Upper lobe of left lung (tissue), 6 donors: ENCODE data around the gene HSD17B11. TPM values are rescaled to one million over a fixed set of nuclear protein-coding genes. Genes with fewer than 3 reads are reported as not detected.
"Not testable (repeated sequence)": the region's sequence is repeated elsewhere in the genome, so short reads cannot be mapped to it uniquely, and the experiment has no call there.

Experiments
- ATAC-seq, 2 donors: fragments of 200-7000 bp; cut with Tn5 transposase; one replicate each; pipeline ENCODE4 v1.9.1; 2022; ENCODE audit warnings: mild to moderate bottlenecking in 2 of 2, moderate library complexity in 2 of 2; ENCODE audit not compliant: low FRiP score in 2 of 2
- DNase-seq, 2 donors: peaks; one replicate each; pipeline ENCODE4 v3.0.0-alpha.2; 2019 to 2020
- H3K27ac ChIP-seq, 4 donors: fragments of 200-600 bp; sonication (generic); one replicate each; pipeline ENCODE4 v1.5.1; 2016 to 2019
- H3K27me3 ChIP-seq, 4 donors: fragments of 200-600 bp; sonication (generic); one replicate each; pipeline ENCODE4 v1.5.1; 2017 to 2019
- H3K36me3 ChIP-seq, 4 donors: fragments of 200-600 bp; sonication (generic); one replicate each; pipeline ENCODE4 v1.5.1; 2016 to 2019
- H3K4me1 ChIP-seq, 4 donors: fragments of 200-600 bp; sonication (generic); one replicate each; pipeline ENCODE4 v1.5.1; 2018 to 2019
- H3K4me3 ChIP-seq, 4 donors: fragments of 200-600 bp; sonication (generic); one replicate each; pipeline ENCODE4 v1.5.1; 2017 to 2019; ENCODE audit warnings: mild to moderate bottlenecking in 2 of 4, moderate library complexity in 1 of 4
- H3K9me3 ChIP-seq, 4 donors: fragments of 200-600 bp; sonication (generic); one replicate each; pipeline ENCODE4 v1.5.1; 2018 to 2019
- CTCF ChIP-seq, 6 experiments: fragments of 450-650 bp in 4 of 6; fragments of 200-600 bp in 2 of 6; sonication (generic) in 2 of 6; IDR thresholded peaks; one replicate each; pipeline ENCODE4 v1.5.1; 2016 to 2019; ENCODE audit warnings: antibody characterized with exemption in 6 of 6
- EP300 ChIP-seq, 4 donors: sonication (generic); formaldehyde crosslinking; IDR thresholded peaks; one replicate each; pipeline ENCODE4 v1.5.1; 2017; ENCODE audit warnings: antibody characterized with exemption in 4 of 4, control low read depth in 2 of 4
- POLR2A ChIP-seq, 4 donors: fragments of 450-650 bp; IDR thresholded peaks; one replicate each; pipeline ENCODE4 v1.5.1; 2016 to 2017; ENCODE audit warnings: antibody characterized with exemption in 4 of 4, mild to moderate bottlenecking in 2 of 4
- POLR2AphosphoS5 ChIP-seq, 2 donors: sonication (generic); formaldehyde crosslinking; IDR thresholded peaks; one replicate each; pipeline ENCODE4 v1.5.1; 2017; ENCODE audit warnings: antibody characterized with exemption in 2 of 2
- whole genome bisulfite sequencing, 2 donors: methylation state at CpG; one replicate each; pipeline ENCODE4 v1.1.5; 2017 to 2018; 5-methylcytosine and 5-hydroxymethylcytosine counted together
- total RNA-seq, 6 donors: library from RNA; depleted of rRNA in 4 of 6; stranded (reverse); fragments of >200 nt in 4 of 6; gene quantifications; one replicate each; pipeline versions ENCODE4 v1.1.0 to v1.2.1, GENCODE V29; 2016 to 2021
- donor health status: DM: no; HTN: no; CAD: no; lungs with moderate emphysema.
- donor health status: DM: no; HTN: yes; CAD: no; lungs with severe emphysema.

Gene HSD17B11
- total RNA-seq, 6 donors from 2014 or later = 24.4 to 166 (median 93.2) TPM

- H3K4me3 ChIP-seq = no peak overlapping the region
- H3K36me3 ChIP-seq = no peaks in the 10 kb centered on the region
- H3K4me1 ChIP-seq = peaks cover 0 to 6% (median 2%) of the 10 kb centered on the region in 4 donors
- ATAC-seq (no peak), DNase-seq (no peak)
- WGBS, 2 donors = 86 to 89% methylated on average over 7 of the region's 7 CpGs
- H3K9me3 ChIP-seq = no peaks in the 10 kb centered on the region
- no peak for TF ChIP-seq EP300 (IDR thresholded peaks at IDR 0.05)
- TF ChIP-seq POLR2AphosphoS5 (IDR thresholded peaks at IDR 0.05) = no peak
- no peak for TF ChIP-seq POLR2A (IDR thresholded peaks at IDR 0.05)
- TF ChIP-seq CTCF (IDR thresholded peaks at IDR 0.05) = no peak
- no peaks in the 10 kb centered on the region for H3K27me3 ChIP-seq
- no peak overlapping the region for H3K27ac ChIP-seq
These were observed 85.4 kb downstream of the HSD17B11 start for GRCh38 chr4:87305562-87305961.

- WGBS, 2 donors = 67 to 73% methylated on average over 10 of the region's 10 CpGs
- peak; percentile 44 to 87 for ATAC-seq
- DNase-seq = no peak
- Histone ChIP-seq H3K4me1 (peaks cover 0 to 6% (median 2%) of the 10 kb centered on the region in 4 donors), H3K27me3 (no peaks in the 10 kb centered on the region), H3K36me3 (no peaks in the 10 kb centered on the region), H3K27ac (peak overlapping the region in 2 of 4 donors; percentile 30 to 44), H3K4me3 (peak overlapping the region in 1 of 4 donors; percentile 10), H3K9me3 (no peaks in the 10 kb centered on the region)
- TF ChIP-seq POLR2A (IDR thresholded peaks at IDR 0.05) (no peak), POLR2AphosphoS5 (IDR thresholded peaks at IDR 0.05) (no peak), CTCF (IDR thresholded peaks at IDR 0.05) (no peak)
These were observed 86.1 kb downstream of the HSD17B11 start for GRCh38 chr4:87304745-87305432.

GRCh38 chr4:87299898-87300297, 91.1 kb downstream of the HSD17B11 start:
- Histone ChIP-seq H3K4me3 (no peak overlapping the region), H3K4me1 (peaks cover 0 to 4% (median 3%) of the 10 kb centered on the region in 4 donors), H3K36me3 (no peaks in the 10 kb centered on the region), H3K27me3 (no peaks in the 10 kb centered on the region), H3K27ac (peak overlapping the region in 2 of 4 donors; percentile 0 to 25), H3K9me3 (no peaks in the 10 kb centered on the region)
- no peak for ATAC-seq
- TF ChIP-seq POLR2A (IDR thresholded peaks at IDR 0.05) (no peak), POLR2AphosphoS5 (IDR thresholded peaks at IDR 0.05) (no peak), CTCF (IDR thresholded peaks at IDR 0.05) (no peak), EP300 (IDR thresholded peaks at IDR 0.05) (no peak)
- 42 to 56% methylated on average over 4 of the region's 4 CpGs for WGBS, 2 donors
- DNase-seq = no peak

GRCh38 chr4:87298362-87298761, 92.6 kb downstream of the HSD17B11 start:
- Histone ChIP-seq H3K9me3 (peaks cover 0 to 7% (median 0%) of the 10 kb centered on the region in 4 donors), H3K4me1 (peaks cover 0 to 4% (median 0%) of the 10 kb centered on the region in 4 donors), H3K27ac (no peak overlapping the region), H3K27me3 (no peaks in the 10 kb centered on the region), H3K36me3 (no peaks in the 10 kb centered on the region), H3K4me3 (no peak overlapping the region)
- no peak for DNase-seq
- 79 to 83% methylated on average over 2 of the region's 2 CpGs for WGBS, 2 donors
- ATAC-seq = no peak
- TF ChIP-seq EP300 (IDR thresholded peaks at IDR 0.05) (no peak), POLR2AphosphoS5 (IDR thresholded peaks at IDR 0.05) (no peak), CTCF (IDR thresholded peaks at IDR 0.05) (no peak), POLR2A (IDR thresholded peaks at IDR 0.05) (no peak)

GRCh38 chr4:87294911-87295310, 96.1 kb downstream of the HSD17B11 start:
- not testable (repeated sequence) for DNase-seq, H3K27ac ChIP-seq, H3K4me3 ChIP-seq, ATAC-seq, H3K36me3 ChIP-seq, H3K9me3 ChIP-seq, H3K27me3 ChIP-seq, H3K4me1 ChIP-seq
- WGBS, 2 donors = 81 to 96% methylated on average over 11 of the region's 11 CpGs

- H3K4me3 ChIP-seq, H3K36me3 ChIP-seq, DNase-seq, H3K9me3 ChIP-seq, ATAC-seq, H3K27ac ChIP-seq, H3K27me3 ChIP-seq, H3K4me1 ChIP-seq: not testable (repeated sequence)
- 93 to 96% methylated on average over 7 of the region's 7 CpGs for WGBS, 2 donors
These were observed 97.1 kb downstream of the HSD17B11 start for GRCh38 chr4:87293889-87294288.
